ENCODE results near the gene C4A.

DNA sequence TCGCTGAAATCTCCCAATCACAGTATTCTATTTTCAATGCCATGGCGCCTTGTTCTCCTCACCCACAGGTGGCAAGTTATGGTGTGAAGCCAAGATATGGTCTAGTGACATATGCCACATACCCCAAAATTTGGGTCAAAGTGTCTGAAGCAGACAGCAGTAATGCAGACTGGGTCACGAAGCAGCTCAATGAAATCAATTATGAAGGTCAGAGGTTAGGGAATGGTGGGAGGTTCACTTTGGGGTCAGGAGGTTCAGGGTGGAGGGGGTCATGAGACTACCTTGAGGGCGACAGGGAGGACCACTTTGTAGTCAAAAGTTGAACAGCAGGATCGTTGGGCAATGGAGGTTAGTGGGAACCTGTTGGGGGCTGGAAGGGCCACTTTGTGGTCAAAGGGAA is 33.6 kb upstream of the C4A start:
- TF ChIP-seq POLR2A (IDR thresholded peaks at IDR 0.05; ENCODE audit: low read depth, low read length) (no peak), RFX5 (IDR thresholded peaks at IDR 0.05; ENCODE audit: low read depth, low read length) (no peak), MAFK (IDR thresholded peaks at IDR 0.05; ENCODE audit: low read depth, low read length) (no peak), FOS (IDR thresholded peaks at IDR 0.05; ENCODE audit: low read depth, low read length) (no peak), CHD1 (IDR thresholded peaks at IDR 0.05; ENCODE audit: low read depth, low read length) (no peak), RAD21 (IDR thresholded peaks at IDR 0.05; ENCODE audit: low read length) (no peak), NFE2L2 (IDR thresholded peaks at IDR 0.05; ENCODE audit: low read depth, low read length) (no peak), RCOR1 (IDR thresholded peaks at IDR 0.05; ENCODE audit: insufficient replicate concordance, low read length) (no peak)
- TF ChIP-seq, protein P1, sequence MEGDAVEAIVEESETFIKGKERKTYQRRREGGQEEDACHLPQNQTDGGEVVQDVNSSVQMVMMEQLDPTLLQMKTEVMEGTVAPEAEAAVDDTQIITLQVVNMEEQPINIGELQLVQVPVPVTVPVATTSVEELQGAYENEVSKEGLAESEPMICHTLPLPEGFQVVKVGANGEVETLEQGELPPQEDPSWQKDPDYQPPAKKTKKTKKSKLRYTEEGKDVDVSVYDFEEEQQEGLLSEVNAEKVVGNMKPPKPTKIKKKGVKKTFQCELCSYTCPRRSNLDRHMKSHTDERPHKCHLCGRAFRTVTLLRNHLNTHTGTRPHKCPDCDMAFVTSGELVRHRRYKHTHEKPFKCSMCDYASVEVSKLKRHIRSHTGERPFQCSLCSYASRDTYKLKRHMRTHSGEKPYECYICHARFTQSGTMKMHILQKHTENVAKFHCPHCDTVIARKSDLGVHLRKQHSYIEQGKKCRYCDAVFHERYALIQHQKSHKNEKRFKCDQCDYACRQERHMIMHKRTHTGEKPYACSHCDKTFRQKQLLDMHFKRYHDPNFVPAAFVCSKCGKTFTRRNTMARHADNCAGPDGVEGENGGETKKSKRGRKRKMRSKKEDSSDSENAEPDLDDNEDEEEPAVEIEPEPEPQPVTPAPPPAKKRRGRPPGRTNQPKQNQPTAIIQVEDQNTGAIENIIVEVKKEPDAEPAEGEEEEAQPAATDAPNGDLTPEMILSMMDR (conservative IDR thresholded peaks at IDR 0.05; ENCODE audit: low read depth, low read length), result no peak
- TF ChIP-seq, protein P2, sequence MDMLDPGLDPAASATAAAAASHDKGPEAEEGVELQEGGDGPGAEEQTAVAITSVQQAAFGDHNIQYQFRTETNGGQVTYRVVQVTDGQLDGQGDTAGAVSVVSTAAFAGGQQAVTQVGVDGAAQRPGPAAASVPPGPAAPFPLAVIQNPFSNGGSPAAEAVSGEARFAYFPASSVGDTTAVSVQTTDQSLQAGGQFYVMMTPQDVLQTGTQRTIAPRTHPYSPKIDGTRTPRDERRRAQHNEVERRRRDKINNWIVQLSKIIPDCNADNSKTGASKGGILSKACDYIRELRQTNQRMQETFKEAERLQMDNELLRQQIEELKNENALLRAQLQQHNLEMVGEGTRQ (IDR thresholded peaks at IDR 0.05; ENCODE audit: low read depth, low read length), result no peak
- TF ChIP-seq, protein P3, sequence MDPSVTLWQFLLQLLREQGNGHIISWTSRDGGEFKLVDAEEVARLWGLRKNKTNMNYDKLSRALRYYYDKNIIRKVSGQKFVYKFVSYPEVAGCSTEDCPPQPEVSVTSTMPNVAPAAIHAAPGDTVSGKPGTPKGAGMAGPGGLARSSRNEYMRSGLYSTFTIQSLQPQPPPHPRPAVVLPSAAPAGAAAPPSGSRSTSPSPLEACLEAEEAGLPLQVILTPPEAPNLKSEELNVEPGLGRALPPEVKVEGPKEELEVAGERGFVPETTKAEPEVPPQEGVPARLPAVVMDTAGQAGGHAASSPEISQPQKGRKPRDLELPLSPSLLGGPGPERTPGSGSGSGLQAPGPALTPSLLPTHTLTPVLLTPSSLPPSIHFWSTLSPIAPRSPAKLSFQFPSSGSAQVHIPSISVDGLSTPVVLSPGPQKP (IDR thresholded peaks at IDR 0.05; ENCODE audit: borderline replicate concordance, low read depth, low read length), result no peak
